SU-DHL-6 (cell line): ENCODE data around the gene SCAMP3.
"Not testable (repeated sequence)": the region's sequence is repeated elsewhere in the genome, so short reads cannot be mapped to it uniquely, and the experiment has no call there.

Experiments
- H2AFZ ChIP-seq: fragments of 200-600 bp; sonication (generic); 2 replicates; pipeline ENCODE4 v1.6.1; 2014; ENCODE audit warnings: low read depth, mild to moderate bottlenecking, moderate library complexity, mixed read lengths, antibody characterized with exemption, low read length; ENCODE audit not compliant: severe bottlenecking
- H3F3A ChIP-seq: fragments of 200-600 bp; shearing (Covaris generic); 2 replicates; pipeline ENCODE4 v1.6.0; 2016; ENCODE audit warnings: antibody characterized with exemption, mild to moderate bottlenecking; ENCODE audit not compliant: insufficient read depth
- H3K27ac ChIP-seq: fragments of 200-600 bp; sonication (generic); 2 replicates; pipeline ENCODE4 v1.5.1; 2016; ENCODE audit warnings: low read depth, mild to moderate bottlenecking, low read length, moderate library complexity, mixed read lengths
- H3K27me3 ChIP-seq: fragments of 200-600 bp; sonication (generic), shearing (Covaris generic); 2 replicates; pipeline ENCODE4 v1.6.0; 2014; ENCODE audit warnings: mild to moderate bottlenecking, low read length
- H3K36me3 ChIP-seq: fragments of 200-600 bp; sonication (generic); 2 replicates; pipeline ENCODE4 v1.6.1; 2014; ENCODE audit warnings: mild to moderate bottlenecking, low read length, mixed read lengths
- H3K4me2 ChIP-seq: fragments of 300-600, 200-600 bp; shearing (Covaris generic), sonication (generic); 2 replicates; pipeline ENCODE4 v1.6.0; 2014; ENCODE audit warnings: low read length, low read depth, mild to moderate bottlenecking; ENCODE audit not compliant: poor library complexity, severe bottlenecking
- H3K4me3 ChIP-seq: fragments of 200-600 bp; sonication (generic); 2 replicates; pipeline ENCODE4 v1.5.1; 2014; ENCODE audit warnings: antibody characterized with exemption, low read length, mild to moderate bottlenecking, mixed read lengths; ENCODE audit not compliant: insufficient read depth, poor library complexity, severe bottlenecking
- H3K79me2 ChIP-seq: fragments of 200-600 bp; sonication (generic); 2 replicates; pipeline ENCODE4 v1.6.1; 2014; ENCODE audit warnings: mild to moderate bottlenecking, low read length, moderate library complexity; ENCODE audit not compliant: insufficient read depth
- H3K9ac ChIP-seq: fragments of 200-600 bp; sonication (generic); 2 replicates; pipeline ENCODE4 v1.7.0; 2014; ENCODE audit warnings: mild to moderate bottlenecking, low read length
- H3K9me2 ChIP-seq: fragments of 200-600 bp; sonication (generic); replicated peaks from 2 replicates; pipeline ENCODE4 v1.6.1; 2014; ENCODE audit warnings: low read length; ENCODE audit not compliant: insufficient read depth
- H3K9me3 ChIP-seq: fragments of 200-600 bp; sonication (generic); 2 replicates; pipeline ENCODE4 v1.6.1; 2014; ENCODE audit warnings: low read length, mixed read lengths; ENCODE audit not compliant: insufficient read depth
- H4K20me1 ChIP-seq: fragments of 200-600 bp; sonication (generic); 2 replicates; pipeline ENCODE4 v1.6.1; 2014; ENCODE audit warnings: low read depth, mild to moderate bottlenecking, antibody characterized with exemption, low read length, moderate library complexity, mixed read lengths
- EZH2phosphoT487 ChIP-seq: fragments of 200-600 bp; sonication (generic), shearing (Covaris generic); conservative IDR thresholded peaks from 2 replicates; pipeline ENCODE4 v1.6.1; 2018; ENCODE audit warnings: mild to moderate bottlenecking, antibody characterized with exemption, low read length, moderate library complexity, mixed read lengths
- TF ChIP-seq, protein P1 (sequence below): fragments of 200-600 bp; sonication (generic); IDR thresholded peaks from one replicate; pipeline ENCODE4 v1.5.1; 2017; ENCODE audit warnings: antibody characterized with exemption, mild to moderate bottlenecking, low read length, moderate library complexity; ENCODE audit not compliant: insufficient read depth, poor library complexity, severe bottlenecking

SCAMP3 gene

GRCh38 chr1:155295183-155295941, 33.2 kb upstream of the SCAMP3 start:
- Histone ChIP-seq H3F3A (no peaks in the 10 kb centered on the region), H2AFZ (no peak overlapping the region), H3K4me2 (no peak overlapping the region), H3K27ac (no peak overlapping the region), H3K9me2 (no peaks in the 10 kb centered on the region), H4K20me1 (no peaks in the 10 kb centered on the region), H3K9ac (no peak overlapping the region), H3K4me3 (no peak overlapping the region), H3K9me3 (no peaks in the 10 kb centered on the region), H3K36me3 (no peaks in the 10 kb centered on the region), H3K27me3 (no peaks in the 10 kb centered on the region), H3K79me2 (no peaks in the 10 kb centered on the region)
- TF ChIP-seq, protein P1, sequence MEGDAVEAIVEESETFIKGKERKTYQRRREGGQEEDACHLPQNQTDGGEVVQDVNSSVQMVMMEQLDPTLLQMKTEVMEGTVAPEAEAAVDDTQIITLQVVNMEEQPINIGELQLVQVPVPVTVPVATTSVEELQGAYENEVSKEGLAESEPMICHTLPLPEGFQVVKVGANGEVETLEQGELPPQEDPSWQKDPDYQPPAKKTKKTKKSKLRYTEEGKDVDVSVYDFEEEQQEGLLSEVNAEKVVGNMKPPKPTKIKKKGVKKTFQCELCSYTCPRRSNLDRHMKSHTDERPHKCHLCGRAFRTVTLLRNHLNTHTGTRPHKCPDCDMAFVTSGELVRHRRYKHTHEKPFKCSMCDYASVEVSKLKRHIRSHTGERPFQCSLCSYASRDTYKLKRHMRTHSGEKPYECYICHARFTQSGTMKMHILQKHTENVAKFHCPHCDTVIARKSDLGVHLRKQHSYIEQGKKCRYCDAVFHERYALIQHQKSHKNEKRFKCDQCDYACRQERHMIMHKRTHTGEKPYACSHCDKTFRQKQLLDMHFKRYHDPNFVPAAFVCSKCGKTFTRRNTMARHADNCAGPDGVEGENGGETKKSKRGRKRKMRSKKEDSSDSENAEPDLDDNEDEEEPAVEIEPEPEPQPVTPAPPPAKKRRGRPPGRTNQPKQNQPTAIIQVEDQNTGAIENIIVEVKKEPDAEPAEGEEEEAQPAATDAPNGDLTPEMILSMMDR, result no peak

DNA sequence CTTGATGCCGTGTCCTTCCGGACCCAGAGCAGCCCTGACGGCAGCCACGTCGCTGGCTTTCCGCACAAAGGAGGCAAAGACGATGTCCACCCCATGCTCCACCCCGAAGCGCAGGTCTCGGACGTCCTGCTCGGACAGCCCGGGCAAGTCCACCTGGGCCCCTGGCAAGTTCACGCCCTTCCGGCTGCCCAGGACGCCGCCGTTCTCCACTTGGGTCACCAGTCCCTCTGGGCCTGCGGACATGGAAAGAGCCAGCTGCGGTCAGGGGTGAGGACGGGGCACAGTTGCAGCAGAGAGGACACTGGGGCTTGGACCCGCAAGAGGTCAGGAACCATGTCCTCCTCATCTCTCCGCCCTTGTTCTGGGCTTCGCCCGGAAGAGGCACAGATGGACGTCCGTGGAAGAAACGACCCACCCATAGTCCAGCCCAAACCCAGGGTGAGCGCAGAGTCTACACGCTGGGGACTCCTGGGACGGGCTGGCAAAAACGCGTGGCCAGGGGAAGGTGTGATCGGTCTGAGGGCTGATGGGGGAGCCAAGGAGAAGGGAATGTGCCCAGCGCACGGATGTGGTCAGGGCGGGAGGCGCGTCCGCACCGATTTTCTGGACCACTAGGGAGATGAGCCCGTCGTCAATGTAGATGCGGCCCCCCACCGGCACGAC, 32.5 kb upstream of the SCAMP3 start:
- Histone ChIP-seq H3K27me3 (no peaks in the 10 kb centered on the region), H4K20me1 (no peaks in the 10 kb centered on the region), H3K9ac (no peak overlapping the region), H3K4me3 (no peak overlapping the region), H3K36me3 (no peaks in the 10 kb centered on the region), H3K27ac (no peak overlapping the region), H3K79me2 (no peaks in the 10 kb centered on the region), H3K9me3 (no peaks in the 10 kb centered on the region), H3F3A (no peaks in the 10 kb centered on the region), H2AFZ (no peak overlapping the region), H3K4me2 (no peak overlapping the region), H3K9me2 (no peaks in the 10 kb centered on the region)
- TF ChIP-seq, protein P1, result no peak
- TF ChIP-seq EZH2phosphoT487, result no peak

DNA sequence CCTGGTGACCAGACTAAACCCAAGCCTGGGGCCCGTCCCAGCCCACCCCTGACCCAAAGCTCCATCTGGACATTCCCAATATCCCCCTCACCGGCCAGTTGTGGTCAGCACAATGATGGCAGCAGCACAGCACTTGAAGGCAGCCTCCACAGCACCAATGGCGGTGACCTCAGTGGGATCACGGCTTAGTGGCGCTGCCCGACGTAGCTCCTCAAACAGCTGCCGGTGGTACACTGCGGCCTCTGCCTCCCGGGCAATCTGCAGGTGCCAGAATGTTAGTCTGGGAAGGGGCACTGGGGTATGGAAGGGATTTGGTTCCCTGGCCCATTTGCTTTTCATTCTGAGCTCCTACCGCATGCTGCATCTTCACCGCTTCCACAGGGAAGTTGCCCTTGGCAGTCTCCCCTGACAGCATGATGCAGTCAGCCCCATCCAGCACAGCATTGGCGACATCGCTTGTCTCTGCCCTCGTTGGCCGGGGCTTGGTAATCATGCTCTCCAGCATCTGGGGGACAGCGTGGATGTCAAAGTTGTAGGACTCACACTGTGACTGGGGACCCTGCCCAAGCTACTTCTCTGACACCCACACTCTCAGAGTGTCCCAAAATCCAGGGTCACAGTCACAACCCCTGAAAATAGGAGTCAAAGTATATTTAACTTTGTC, 31.1 kb upstream of the SCAMP3 start:
- no peak for TF ChIP-seq EZH2phosphoT487
- Histone ChIP-seq H3K9me2 (no peaks in the 10 kb centered on the region), H3K27ac (no peak overlapping the region), H3K79me2 (no peaks in the 10 kb centered on the region), H3K36me3 (no peaks in the 10 kb centered on the region), H3K9ac (no peak overlapping the region), H2AFZ (no peak overlapping the region), H3K4me2 (no peak overlapping the region), H3K27me3 (no peaks in the 10 kb centered on the region), H3K9me3 (no peaks in the 10 kb centered on the region), H4K20me1 (no peaks in the 10 kb centered on the region), H3K4me3 (no peak overlapping the region), H3F3A (no peaks in the 10 kb centered on the region)

DNA sequence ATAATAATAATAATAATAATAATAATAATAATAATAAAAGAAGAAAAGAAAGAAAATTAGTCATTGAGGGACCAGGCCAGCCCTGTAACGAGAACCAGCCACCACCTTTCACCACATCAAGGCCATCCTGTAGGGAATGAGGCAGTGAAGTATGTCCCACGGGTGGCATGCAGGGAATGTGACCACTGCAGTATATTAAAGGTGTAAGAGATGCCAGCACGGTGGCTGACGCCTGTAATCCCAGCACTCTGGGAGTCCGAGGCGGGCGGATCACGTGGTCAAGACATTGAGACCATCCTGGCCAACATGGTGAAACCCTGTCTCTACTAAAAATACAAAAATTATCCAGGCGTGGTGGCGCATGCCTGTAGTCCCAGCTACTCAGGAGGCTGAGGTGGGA, 28.8 kb upstream of the SCAMP3 start:
- H2AFZ ChIP-seq, H3K36me3 ChIP-seq, H3K4me3 ChIP-seq, H3K9me3 ChIP-seq, H3K9me2 ChIP-seq, H3K27me3 ChIP-seq, H3K27ac ChIP-seq, H4K20me1 ChIP-seq, H3K79me2 ChIP-seq, H3K4me2 ChIP-seq, H3K9ac ChIP-seq, H3F3A ChIP-seq: not testable (repeated sequence)
